CD4-positive, alpha-beta T cell treated with Interleukin-6 at 100 ng/mL for 8 hours (primary cell): ENCODE measurements around the gene STK40.
A peak's percentile ranks its signal among the peaks of the same experiment; 100 is the strongest.

ENCODE experiments used
- DNase-seq: peaks from one replicate; pipeline ENCODE4 v3.0.0-alpha.2; 2020; ENCODE audit warnings: mixed read lengths, low spot score

The STK40 gene, protein sequence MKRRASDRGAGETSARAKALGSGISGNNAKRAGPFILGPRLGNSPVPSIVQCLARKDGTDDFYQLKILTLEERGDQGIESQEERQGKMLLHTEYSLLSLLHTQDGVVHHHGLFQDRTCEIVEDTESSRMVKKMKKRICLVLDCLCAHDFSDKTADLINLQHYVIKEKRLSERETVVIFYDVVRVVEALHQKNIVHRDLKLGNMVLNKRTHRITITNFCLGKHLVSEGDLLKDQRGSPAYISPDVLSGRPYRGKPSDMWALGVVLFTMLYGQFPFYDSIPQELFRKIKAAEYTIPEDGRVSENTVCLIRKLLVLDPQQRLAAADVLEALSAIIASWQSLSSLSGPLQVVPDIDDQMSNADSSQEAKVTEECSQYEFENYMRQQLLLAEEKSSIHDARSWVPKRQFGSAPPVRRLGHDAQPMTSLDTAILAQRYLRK

DNA sequence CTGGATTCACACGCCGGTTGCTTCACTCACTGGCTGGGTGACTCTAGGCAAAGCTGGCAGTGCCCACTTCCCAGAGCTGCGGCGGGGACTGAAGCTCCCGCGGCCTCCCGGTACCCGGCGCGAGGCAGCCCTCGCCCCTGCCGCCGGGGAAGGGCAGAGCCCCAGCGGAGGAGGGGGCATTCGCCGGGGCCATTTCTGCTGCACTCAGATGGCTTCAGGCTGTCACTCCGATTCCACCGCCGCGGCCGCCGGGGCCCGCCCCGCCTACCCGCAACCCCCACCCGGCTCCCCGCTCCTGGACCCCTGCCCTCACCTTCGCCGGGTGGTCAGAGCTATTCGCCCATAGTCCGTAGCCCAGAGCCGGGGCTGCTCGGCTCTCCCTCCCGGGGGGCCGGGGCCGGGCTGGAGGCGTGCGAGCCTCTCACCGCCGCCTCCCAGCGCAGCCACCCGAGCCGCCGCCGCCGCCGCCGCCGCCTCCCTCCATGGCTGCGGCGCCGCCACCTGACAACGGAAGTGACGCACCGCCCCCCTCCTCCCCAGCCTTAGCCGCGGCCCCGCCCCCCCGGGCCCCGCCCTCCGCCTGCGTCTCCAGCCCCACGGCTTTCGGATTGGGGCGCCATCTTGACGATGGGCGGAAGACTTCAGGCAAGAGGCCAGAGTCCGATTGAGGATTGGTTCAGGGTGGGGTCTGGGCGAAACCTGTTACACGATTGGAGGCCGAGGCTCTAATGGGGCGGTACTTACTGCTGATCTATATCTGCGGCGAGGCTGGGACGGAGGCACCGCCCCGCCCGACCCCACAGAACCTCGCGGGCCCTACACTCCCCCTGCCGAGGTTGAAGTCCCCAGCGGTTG is at the start of gene STK40:
Gene STK40 (minus strand): TSS at position 515 of the 855 bp plus-strand sequence. CDS start 24,592 bp downstream, outside the sequence.
- DNase-seq = peak; percentile 99

DNA sequence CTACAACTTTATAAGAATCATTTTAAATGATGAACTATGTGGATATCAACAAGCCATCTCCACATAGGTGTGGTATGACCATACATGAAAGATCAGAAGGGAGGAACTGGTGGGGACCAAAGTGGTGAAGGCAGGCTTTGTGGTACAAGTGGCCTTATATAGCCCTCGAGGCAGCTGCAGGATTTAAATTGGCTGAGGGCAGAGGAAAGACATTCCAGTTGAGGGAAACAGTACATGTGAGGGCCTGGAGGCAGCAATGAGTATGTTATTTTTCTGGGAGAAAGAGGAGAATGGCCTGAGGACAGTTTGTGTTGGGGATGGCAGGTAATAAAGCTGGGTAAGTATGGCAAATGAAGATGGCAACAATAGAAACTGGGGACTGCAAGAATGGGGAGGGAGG is 47.4 kb upstream of the STK40 start:
- no peak for DNase-seq

DNA sequence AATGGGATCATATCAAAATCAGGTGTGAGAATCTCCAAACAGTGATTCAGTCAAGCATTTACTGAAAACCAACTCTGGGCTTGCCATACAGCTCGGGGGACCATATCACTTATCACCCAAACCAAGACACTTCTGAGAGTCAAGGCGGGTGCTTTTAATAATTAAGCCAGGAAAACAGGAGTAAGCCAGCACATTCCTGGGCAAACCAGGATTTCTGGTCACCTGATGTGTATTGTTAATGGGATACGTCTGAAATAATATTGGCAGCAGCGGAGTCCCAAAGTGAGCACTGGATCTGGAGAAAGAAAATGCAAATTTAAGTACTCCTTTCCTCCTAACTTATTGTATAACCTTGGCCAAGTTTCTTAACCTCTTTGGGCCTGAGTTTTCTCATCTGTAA is 46.9 kb upstream of the STK40 start:
- DNase-seq = no peak

DNA sequence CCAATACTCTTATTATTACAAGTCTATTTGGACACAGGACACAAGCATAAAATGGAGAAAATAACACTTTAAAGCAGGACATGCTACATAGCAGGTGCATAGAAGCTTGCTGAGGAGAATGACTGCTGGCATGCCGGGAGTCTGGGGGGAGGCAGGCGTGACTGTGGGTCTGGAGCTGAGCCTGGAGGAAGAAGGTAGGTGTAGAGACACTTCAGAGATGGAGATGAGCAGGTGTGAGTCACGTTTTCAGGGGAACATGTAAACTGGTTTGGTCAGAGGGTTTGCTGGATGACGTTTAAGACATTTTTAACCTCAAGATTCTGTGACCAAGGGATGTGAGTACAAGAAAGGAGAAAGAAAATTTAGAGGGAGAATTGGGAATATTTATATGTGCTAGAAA is 40.1 kb upstream of the STK40 start:
- no peak for DNase-seq

DNA sequence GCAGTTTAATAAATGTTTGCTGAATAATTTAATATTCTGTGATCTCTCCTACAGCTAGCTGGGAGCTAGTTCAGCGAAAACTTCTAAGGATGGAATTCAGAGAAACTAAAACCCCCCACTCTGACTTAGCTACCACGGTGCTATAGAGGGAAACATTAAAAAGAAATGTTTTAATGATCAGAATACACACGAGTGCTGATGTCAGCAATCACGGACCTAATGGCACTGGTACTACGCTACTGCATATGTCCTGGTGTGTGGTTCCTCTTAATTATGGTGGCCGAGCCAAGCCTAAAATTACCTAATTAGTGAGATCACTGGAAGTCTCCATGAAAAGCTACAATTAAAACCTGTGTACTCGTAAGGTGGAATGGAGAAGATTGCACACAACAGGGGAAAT is 35.9 kb upstream of the STK40 start:
- no peak for DNase-seq

DNA sequence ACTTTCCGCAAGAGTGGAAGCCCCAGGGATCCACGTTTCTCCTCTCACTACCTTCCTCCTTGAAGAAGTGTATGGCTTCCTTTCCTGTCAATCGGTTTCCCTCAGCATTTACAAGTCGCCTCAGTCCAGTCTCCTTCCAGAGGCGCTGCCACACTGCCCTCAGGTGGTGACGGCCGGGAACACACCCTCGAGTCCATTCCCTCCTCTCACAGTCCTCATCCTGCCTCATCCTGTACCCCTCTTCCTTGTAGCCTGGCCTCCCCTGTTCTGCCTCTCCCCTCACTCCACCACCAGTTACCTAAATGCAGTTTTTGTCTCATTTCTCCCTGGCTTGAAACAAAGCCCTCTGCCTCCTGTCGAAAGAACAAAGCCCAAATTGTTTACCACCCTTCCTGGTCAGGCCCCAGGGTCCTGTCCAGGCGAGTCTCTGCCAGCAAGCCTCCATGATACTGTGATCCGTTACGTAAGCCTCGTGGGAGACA is 35.2 kb upstream of the STK40 start:
- DNase-seq = peak; percentile 90

DNA sequence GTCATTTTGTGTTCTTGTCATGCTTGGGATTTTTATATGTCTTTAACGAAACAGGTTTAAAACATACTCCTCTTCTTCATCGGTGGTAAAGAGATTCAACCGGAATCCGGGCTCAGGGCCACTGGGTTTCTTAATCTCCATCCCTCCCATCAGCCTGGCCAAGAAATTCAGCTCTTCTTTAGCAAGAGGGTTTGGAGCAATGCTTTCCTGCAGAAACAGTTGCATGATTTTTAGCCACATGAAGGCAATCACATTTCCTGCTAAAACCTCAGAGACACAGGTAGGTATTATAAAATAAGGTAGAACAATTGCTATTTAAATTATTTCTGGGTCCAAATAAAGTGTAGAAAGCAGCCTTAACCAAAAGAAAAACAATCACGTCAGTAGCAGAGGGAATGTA is 34.7 kb upstream of the STK40 start:
- DNase-seq = peak; percentile 27

DNA sequence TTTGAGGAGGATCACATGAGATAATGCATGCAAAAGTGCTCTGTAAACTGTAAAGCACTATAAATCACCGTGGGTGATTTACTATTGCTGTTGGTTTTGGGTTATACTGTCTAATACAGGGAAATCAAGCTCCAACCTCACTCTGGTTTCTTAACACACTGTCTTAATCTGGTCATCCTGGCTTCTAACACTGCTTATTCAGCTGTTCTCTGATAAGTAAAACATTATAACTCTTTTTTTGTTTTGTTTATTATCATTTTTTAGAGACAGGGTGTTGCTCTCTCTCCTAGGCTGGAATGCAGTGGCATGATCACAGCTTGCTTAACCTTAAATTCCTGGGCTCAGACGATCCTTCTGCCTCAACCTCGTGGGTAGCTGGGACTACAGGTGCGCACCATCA is 33.8 kb upstream of the STK40 start:
- DNase-seq = no peak

DNA sequence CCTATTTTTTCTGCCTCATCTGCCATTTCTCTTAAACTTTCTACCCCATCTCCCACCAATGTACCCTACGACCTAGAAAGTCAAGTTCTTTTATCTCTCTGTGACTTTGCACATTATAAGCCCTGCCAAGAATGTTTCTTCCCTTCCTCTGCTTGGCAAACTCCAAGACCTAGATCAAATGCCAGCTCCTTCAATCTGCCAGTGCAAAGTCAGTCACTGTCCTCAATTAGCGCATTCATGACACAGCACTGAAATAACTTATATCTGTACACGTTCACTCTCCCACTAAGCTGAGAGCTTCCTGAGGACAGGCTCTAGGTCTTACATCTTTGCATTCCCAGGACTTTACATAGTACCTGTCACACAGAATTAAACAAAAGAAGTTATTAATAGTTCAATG is 33.4 kb upstream of the STK40 start:
- no peak for DNase-seq

DNA sequence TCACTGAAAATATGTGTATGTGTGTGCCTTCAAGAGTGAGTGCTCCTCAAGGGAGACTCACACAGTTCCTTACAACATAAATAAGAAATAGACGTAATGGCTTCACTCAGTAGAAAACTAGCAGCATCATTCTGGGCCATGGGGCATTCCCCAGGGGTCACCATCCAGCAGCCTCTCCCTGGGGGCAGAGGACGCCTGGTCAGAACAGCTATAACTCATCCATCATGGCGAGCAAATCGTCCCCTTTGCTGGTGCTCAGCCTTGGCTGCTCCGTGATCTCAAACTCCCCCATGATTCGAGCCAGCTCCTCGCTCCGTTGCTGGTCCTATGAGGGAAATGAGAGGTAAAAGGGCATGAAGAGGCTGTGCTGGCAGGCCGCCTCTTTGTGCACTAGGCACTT is 32.2 kb upstream of the STK40 start:
- no peak for DNase-seq

DNA sequence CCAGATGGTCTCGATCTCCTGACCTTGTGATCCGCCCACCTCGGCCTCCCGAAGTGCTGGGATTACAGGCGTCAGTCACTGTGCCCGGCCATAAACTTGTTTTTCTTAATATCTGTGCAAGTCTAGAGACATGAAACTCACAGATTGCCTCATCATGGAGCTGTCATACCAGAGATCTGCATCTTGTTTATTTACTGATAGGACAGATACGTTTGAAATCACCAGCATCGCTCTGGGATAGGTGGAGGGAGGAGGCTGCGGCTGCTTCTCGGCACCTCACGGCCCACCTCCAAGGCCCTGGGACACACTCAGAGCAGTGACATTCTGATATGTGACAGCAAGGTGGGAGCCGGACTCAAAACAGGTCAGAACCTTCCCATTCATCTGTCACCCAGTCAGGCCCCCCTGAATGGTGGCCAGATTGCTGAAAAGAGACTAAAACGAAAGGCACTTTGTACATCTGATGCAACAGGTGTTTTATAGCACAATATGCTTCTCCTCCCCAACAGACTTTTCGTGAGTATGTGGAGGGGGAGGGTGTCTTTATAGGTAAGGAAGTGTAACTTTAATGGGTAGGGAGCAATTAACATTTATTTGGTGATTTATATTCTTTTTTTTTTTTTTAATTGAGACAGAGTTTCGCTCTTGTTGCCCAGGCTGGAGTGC is 30.1 kb upstream of the STK40 start:
- DNase-seq = no peak

DNA sequence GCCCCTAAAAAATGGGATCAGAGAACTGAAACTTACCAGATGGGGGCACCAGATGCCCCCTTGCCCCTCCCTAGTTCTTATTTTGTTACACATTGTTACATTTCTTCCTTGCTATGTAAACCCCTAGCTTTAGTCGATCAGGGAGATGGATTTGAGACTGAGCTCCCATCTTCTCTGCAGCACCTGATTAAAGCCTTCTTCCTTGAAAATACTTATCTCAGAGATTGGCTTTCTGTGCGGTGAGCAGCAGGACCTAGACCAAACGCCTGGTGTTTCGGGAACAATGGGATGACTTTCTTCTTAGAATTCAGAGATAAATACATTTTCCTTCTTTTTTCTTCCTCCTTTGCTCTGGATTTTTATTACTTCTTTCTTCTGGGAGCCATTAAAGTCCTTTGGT is 28.7 kb upstream of the STK40 start:
- no peak for DNase-seq

DNA sequence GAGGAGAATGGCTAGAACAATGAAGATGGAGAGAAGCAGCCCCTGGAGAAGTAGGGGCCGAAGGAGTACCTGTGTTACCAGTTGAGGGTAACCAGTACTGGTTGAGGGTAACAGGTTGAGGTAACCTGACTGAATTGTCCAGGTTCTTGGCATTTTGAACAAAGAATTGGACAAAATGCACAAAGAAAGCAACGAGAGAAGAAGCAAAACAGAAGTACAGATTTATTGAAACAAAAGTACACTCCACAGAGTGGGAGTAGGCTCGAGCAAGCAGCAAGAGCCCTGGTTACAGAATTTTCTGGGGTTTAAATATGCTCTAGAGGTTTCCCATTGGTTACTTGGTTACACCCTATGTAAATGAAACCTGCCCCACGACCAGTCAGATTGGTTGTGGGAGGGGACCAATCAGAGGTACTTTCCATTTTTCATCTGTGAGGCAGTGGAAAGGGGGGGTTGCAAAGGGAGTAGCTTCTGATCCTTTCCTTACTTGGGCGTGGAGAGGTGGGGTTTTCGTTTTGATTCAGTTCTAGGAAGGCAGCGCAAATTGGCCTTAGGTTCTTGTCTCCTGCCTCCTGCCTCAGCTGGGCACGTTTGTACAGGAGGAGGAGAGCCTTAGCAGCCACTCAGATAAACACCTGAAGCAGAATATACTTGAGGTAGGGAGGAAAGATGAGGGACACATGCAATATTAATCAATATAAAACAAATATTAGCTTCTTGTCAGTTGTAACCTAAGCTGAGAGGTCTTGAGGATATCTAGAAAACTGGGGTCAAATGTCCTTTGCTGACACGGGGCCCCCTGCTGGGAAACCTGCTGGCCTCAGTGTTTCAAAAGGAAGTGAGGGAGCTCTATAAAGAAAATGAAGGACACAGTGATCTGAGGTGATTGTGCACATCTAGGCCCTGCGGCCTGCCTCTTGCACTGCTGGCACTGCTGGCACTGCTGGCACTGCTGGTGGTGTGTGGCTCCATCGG is 26.2 kb upstream of the STK40 start:
- peak; percentile 44 for DNase-seq

DNA sequence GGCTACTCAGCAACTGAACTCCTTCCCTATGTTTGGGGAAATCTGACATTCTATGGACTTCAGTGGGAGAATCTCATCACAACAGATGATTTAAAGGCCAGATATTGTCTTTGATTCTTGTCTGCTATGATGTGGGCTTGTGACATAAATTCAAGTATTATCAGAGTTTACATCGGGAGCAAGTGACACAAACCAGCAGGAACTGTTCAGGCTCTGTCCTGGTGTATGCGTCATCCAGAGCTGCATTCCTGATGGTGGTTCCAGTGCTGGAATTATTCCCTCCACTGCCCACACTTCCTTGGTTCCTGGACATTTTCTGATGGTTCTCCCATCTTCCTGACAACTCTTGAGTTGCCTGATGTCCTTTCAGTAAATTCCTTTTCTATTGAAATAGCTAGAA is 22.8 kb upstream of the STK40 start:
- DNase-seq = no peak

DNA sequence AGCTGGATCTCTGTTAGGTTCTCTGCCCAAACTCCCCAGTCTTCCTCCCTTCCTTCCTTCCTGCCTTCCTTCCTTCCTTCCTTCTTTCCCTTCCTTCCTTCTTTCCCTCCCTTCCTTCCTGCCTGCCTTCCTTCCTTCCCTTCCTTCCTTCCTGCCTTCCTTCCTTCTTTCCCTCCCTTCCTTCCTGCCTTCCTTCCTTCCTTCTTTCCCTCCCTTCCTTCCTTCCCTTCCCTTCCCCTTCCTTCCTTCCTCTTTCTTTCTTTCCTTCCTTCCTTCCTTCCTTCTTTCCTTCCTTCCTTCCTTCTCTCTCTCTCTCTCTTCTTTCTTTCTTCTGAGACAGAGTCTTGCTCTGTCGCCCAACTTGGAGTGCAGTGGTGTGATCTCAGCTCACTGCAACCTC is 20.7 kb upstream of the STK40 start:
- no peak for DNase-seq

DNA sequence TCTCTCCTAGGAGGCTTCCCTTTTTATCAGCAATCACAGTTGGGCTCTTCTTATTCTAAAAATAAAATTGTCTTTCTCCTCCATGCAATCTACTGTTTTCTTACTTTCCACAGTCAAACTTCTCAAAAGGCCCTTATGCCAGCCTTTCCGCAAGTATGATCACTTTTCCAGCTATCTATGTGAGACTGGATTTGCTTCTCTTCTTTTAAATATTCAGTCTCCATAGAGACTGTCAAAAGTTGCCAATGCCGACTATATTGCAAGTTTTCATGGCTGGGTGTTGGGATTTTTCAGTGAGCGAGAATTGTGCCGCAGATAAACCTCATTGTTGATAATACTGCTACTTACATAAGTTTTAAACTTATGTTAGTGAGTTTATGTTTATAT is 16.8 kb upstream of the STK40 start:
- no peak for DNase-seq

DNA sequence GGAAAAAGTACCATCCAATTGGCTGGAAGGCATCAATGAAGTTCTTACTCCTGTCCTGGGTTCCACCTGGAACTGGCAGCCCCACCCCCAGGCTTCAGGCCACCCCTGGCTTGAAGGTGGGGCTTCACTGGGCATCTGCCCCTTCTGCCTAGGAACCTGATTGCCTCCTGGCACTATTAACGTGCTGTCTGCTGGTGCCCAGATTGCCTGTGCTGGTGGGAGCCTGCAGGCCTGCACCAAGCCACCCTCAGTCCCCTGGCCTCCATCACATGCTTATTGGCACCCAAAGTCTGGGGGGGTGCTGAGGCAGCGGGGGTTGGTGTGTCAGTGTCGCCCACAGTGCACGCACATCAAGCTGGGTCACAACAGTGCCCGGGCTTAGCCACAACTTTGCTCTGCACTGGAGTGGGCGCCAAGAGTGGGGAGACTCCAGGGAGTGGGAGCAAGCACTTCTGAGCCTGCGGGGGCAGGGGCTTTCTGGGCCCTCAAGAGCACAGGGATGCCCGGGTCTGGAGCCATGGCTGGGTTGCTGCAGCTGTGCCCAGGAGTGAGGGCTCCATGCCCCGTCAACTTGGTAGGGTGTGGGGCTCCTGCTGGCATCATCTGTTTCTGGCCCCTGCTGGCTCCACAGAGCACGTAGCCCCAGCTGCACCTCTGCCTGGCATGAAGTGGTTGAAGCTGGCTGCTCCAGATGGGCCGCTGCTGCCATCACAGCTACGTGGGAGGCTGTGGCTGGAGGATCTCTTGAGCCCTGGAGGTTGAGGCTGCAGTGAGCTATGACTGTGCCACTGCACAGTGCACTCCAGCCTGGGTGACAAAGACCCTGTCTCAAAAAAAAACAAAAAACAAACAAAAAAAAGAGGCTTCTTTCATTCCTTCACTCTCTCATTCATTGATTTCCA is 16.1 kb upstream of the STK40 start:
- DNase-seq = no peak

DNA sequence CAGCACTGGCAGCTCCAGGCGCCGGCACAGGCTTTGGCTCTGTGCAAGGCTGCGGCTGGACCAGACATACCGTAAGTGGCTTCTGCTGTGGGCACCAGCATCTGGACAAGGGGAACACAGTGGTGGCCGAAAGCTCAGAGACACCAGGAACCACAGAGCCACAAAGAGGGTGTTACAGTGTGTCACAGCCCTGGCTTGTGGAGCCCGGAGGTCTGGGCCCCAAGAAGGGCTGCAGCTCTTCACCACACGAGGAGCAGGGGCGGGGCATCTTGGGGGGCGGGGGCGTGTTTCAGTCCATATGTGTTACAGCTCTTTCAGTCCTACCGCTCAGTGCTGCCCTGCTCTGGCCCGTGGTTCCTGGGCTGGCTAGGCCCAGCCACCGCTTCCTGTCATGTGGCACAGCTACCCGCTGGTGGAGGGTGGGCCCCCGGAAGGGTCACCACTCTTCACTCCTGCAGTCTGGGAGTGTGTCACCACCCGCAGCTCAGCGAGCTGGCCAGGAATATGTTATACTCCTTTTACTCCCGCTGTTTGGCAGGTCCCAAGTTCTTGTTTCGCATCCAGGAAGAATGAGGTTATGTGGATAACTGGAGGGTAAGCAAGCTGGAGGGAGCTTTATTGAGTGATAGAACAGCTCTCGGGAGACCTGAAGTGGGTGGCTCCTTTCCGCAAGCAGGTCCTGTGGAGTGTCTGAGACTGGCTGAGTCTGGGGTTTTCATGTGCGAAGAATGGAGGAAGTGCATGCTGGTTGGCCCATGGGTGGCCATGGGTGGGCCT is 15.3 kb upstream of the STK40 start:
- no peak for DNase-seq

DNA sequence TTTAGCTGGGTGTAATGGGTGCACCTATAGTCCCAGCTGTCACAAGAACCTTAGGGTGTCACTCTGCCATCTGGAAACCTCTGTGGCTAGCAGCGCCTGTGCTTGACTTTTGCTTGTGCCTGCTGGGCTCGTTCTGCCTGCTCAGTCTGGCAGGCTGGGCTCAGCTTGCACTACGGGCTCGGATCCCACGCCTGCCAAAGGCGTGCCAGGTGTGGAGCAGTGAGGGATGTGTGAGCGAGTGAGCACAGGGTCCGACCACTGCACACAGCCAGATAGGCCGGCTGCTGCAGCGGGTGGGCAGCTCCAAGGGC is 14.7 kb upstream of the STK40 start:
- no peak for DNase-seq
